GM19240 (cell line): Measurements from ENCODE around the gene ATXN10.

ENCODE experiments used
- DNase-seq: peaks from one replicate; pipeline ENCODE4 v3.0.0; 2011; ENCODE audit warnings: low spot score; ENCODE audit not compliant: insufficient read length

The ATXN10 gene

DNA sequence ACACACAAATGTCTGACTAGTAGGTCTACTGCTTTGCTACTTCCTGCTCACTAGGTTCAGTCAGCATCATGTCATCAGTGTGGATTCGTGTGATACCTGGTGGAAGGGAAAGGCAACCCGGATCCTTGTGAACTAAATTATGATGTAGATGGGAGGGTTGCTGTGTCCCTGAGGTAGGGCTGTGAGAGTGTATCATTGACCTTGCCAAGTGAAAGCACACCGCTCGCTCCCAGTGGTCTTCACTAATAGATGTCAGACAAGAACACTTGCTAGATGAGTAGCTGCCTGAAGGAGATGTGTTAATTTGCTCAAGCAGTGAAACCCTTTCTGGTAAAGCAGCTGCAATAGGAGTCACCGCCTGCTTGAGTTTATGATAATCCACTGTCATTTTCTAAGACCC is 185.9 kb downstream of the ATXN10 start:
- DNase-seq = no peak

DNA sequence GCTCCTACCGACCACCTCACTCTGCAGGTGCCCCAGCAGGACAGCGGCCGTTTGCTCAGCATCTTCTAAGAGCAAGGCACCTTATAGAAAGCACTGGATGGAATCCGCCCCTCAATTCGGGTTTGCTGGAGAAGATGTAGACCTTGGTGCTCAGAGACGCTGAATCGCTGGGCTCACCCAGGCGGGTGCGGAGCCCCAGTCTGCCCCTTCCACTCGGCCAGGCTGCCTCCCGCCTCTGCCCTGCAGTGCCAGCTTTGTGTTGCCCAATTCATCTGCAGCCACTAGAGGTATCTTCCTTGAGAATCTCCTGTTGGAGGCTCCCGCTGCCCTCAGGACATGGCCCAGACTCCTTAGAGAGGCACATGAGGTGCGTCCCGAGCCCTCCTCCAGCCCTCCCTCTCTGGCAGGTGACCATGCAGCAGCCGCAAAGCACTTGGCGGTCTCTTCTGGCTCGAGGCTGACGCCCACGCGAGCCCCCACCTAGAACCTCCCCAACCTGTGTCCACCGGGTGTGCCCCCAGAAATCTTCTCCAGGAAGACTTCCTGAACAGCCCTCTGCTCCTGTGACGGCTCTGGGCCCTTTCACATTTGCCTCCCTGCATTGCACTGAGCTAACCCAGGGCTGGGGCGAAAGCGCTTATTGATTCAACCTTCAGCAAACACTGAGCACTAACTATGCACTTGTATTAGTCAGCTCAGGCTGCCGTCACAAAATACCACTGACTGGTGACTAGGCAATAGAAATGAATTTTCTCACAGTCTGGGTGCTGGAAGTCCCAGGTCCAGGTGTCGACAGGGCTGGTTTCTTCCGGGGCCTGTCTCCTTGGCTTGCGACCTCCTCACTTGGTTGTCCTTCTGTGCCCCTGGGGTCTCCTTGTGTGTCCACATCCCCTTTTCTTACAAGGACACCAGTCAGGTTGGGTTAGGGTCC is 187.9 kb downstream of the ATXN10 start:
- no peak for DNase-seq

DNA sequence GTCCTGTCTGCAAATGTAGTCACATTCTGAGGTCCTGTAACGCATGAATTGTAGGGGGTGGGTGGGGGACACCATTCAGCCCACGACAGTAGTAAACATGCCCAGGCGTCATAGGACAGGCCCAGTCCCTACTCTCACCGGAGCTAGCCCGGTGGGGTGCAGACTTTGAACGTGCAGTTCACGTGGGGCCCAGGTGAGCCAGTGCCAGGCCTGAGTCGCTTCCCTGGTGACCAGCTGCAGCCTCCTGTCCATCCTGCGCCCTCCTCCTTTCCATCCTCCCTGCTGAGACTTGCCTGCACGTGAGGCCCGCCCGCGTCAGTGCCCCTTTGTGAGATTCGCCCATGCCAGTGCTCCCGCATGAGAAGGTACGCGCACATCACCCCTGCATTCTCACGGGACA is 188.6 kb downstream of the ATXN10 start:
- no peak for DNase-seq

DNA sequence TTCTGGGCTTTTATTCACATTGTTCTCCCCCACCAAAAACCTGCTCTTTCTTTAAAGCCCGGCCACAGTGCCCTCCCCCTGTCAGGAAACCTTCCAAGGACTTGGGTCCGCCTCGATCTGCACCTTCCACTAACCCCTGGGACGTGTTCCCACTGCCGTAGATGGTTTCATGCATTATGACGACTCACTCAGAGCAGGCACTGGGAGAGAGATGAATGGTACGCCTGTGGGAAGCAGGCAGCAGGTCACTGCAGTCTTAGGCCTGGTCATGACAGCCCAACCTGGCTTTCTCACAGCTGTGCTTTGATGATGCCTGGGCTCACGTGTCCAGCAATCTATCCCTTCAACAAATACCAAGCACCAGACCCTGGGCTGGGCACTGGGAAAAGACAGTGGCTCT is 189.6 kb downstream of the ATXN10 start:
- no peak for DNase-seq

DNA sequence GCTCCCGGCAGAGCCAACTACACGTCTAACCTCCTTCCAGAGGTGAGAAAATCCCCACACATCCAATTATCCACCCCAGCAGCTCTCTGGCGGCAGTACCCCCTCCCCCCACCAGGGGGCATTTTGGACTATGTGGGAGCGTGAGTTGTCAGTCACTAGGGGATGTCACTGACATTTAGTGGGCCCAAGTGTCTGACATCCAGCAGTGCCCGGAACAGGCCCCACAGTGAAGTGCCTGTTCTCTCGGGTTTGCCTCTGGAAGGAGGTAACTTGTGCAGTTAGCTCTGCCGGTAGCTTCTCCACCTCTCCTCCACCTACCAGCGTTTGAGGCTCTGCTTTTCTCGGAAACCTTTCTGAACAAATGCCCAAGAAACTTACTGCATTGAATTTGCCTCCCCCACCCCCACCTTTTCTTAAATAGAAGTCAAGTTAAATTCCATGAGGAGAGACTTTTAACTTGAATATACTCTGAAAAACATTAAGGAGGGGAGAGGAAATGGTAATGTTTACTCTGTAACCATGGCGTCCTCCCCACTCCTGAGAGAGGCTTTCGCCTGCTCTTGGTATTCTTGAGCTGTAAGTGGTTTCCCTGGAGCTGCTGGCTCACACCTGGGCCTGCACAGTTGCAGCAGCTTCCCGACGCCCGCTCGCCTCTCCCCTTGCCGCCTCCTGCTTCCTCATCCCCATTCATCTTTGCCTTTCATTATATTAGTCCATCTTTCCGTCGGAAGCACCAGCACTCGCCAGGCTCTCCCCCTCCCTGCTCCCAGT is 192.5 kb downstream of the ATXN10 start:
- DNase-seq = peak; percentile 81

DNA sequence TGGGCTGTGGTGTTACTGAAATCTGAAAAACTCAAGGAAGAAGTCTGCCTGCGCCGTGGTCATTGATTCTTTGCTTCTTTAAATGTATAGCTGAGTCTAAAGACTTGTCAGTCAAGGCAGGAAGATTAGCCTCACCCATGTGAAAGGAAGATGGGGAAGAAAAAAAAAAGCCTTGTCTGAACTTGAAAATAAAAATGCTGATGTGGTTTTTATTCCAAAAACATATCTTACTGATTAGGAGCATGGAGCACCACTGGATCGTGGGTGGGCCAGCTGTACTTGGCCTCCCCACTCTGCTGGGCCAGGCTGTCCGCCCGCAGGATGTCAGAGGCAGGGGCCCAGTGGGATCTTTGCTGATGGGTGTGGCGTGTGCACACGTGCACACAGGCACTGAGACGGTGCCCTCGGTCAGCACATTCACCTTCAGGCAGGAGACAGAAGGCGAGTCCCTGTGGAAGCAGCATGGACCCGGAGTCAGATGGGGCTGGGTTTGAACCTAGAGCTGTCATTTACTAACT is 193.4 kb downstream of the ATXN10 start:
- DNase-seq = no peak

DNA sequence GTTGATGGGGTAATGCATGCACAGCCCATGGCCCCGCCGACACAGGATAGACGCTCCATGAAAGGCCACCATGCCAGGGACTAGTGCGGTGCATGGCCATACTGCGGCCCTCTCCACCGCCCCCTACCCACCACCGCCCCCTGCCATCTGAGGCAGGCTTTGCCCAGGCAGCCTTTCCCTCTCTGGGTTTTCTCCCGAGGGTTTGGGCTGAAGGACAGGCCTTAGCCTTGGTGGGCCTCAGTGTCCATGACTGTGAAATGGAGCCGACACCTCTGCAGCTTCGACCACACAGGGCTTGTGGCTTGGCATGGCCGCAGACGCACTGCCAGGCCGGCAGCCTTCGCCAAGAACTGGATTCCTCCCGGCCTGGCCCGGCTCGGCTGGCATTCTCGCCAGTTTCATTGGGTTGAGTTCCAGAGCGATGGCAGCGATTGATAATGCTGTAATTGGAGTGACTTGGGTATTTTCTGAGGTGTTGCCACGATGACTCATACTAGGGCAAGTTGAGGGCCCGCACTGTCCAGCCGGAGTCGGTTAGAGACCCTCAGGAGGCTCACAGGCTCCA is 194.0 kb downstream of the ATXN10 start:
- no peak for DNase-seq

DNA sequence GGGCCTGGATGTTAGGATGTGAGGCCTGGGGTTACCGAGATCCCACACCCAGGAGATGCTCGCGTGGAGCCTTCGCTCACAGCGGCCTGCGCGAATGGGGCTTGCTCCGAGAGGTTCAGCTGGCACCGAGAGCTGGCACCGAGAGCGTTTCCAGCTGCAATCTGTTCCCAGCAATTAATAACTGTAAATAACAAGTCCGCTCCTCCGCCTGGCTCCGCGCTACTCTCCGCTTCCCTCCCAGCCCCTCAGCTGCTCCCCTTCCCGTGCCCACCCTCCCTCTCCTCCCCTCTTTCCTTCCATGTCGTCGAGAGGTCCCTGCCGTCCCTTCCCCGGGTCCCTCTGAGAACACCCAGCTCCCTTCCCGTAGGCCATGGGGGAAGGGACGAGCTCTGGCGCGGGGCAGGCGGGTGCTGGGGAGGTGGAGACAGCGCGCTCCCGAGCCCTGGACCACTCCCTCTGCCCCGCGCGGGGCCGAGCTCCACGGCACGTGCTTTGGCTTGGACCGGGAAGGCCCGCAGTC is 194.6 kb downstream of the ATXN10 start:
- DNase-seq = no peak

DNA sequence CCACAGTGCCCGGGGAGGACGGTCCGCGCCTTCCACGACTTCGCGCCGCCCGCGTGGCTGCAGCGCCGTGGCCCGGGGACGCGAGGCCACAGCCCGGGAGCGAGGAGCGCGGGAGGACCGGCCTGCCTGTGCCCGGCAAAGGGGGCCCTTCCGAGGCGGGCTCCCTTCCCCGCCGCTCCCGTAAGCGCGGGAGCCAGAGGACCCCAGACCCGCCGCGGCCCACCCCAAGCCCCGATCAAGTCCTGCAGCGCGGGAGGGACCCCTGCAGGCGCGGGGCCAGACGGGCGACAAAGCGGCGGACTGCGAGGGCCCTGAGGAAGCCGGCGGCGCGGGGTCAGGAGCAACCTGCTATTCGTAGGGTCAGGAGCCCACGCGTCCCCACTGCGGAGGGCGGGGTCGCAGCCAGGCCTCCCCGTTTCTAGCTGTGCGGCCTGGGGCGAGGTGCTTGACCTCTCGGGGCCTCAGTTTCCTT is 195.0 kb downstream of the ATXN10 start:
- no peak for DNase-seq

DNA sequence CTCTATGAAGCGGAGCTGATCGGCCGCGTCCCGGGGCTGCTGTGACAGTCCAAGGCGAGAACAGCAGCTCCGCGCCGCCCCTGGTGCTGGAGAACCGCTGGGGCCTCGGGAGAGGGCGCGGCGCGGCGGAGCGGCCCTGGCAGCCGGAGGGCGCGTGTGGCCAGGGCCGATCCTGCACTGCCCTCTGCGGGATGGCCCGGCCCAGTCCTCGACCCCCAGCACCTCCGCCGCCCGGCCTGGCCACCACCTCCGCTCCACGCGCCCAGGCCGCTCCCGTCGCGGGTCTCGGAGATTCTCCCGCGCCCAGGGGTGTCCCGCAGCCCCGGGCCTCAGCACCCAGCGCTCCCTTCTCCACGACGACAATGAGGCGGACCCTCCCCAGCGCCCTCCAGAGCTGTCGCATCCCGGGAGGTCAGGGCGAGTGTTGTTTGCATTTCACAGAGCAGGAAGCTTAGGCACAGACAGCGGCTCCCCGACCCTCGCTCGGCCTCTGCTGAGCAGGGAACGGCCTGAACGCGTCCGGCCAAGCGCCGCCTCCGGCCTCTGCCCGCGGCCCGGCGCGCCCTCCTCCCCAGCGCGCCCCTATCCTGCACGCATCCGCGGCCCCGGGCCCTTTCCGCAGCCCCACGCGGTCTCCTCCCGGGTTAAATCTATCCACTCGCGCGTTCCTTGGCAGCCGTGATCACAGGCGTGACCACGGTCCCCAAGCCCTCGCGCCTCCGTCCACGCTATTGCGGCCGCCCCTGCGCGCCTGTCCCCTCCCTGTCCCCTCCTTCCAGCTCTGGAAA is 195.7 kb downstream of the ATXN10 start:
- DNase-seq = no peak

DNA sequence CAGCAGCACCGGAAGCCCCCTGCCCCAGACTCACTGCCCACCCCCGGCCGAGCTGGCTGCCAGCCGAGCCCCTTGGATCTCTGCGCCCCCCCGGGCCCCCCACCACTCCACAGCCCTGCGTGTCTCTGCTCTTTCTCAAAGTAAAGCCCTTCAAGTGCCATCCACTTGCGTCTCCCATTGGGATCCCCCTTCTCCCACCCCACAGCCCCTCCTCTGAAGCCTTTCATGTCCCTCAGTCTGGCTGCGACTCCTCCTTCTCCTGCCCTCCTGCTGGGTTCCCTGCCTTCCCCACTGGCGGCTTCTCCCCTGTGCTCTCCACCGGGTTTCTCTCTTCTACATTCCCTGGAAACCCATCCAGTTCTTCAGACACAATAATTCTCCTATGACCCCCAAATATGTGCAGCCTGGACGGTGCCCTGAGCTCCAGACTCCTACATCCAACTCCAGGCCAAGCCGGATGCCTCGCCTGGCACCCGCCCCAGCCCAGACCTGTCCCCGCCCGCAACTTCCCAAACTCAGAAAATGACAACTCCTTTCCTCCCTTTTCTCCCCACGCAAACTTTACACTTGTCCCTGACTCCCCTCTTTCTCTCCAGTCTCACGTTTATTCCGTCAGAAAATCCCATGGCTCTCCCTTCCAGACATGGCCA is 196.4 kb downstream of the ATXN10 start:
- no peak for DNase-seq

DNA sequence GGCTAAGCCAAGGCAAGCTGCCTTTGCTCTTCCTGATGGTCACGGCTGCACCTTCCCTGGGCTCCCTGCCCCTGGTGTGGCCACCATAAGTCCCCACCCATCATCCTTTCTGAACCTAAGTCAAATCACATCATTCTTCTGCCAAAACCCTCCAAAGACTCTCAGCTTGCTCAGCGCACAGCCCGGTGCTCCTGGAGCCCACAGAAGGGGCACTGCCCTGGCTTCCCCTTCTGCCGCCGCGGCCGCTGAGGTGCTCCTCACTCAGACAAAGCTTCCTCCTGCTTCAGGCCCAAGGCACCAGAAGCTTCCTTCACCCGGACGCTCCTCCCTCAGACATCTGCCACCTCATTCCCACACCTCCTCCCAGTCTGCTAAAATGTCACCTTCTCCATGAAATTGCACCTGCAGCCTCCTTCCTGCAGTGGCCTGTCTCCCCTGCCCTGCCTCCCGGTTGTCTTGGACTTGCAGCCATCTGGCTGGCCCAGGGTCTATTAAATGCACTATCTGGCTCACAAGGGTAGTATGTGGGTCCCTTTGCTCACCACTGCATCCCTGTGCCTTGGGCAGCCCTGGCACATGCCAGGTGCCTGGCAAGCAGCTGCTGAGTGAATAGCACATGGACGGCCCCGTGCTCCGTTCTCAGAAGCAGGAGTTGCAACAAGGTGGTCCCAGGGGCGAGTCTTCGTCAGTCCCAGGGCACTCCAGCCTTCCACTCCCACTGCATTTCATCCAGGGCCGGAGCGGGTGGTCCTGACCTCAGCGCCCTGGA is 197.1 kb downstream of the ATXN10 start:
- no peak for DNase-seq

DNA sequence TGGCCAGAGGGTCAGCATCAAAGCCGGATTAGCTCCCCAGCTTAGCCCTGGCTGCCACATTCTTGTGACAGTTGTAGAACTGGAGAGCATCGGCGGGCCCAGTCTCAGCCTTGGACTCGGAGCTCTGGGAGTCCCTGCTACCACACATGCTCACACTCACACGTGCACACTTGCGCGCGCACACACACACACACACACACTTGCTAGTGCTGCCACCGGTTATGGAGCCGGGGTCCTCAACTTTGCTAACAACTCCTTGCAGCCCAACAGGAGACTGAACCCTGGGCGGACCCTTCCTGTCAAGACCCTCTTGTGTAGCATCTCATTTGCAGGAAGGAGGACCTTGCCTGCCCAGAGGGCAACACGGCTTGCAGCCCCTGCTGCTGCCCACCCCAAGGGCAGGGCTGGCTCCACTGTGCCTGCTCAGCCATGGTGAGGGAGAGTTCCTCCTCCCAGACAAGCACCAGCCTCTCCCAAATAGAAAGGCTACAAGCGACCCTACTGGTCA is 197.8 kb downstream of the ATXN10 start:
- no peak for DNase-seq

DNA sequence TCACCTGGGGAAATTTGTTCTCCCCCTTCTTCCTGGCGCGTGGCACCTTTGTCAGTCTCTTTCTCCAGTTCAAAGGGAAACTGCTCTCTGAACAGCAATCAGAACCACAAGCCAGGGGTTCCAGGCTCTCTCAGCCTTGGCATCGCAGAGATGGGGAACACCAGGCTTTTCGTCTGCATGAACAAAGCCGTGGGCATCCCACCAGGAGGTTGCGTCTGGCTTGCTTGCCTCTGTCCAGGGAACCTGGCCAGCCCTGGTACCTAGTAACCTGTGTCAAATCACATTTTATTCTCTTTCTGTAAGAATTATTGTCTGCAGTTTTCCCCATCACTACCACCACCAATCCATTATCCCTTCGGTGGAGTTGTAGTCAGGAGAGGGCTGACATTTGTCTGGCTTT is 198.4 kb downstream of the ATXN10 start:
- no peak for DNase-seq

DNA sequence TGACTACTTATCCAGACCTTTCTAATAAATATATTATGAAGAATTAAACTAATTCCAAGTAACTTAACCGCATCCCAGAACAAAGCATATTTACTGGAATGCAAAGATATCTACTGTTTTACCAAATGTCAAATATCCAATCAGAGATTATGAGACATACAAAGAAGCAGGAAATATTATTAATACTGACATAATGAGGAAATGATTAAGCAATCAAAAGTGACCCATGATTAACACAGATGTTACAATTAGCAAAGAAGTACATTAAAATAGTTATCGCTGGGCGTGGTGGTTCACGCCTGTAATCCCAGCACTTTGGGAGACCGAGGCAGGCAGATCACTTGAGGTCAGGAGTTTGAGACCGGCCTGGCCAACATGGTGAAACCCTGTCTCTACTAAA is 200.1 kb downstream of the ATXN10 start:
- no peak for DNase-seq

DNA sequence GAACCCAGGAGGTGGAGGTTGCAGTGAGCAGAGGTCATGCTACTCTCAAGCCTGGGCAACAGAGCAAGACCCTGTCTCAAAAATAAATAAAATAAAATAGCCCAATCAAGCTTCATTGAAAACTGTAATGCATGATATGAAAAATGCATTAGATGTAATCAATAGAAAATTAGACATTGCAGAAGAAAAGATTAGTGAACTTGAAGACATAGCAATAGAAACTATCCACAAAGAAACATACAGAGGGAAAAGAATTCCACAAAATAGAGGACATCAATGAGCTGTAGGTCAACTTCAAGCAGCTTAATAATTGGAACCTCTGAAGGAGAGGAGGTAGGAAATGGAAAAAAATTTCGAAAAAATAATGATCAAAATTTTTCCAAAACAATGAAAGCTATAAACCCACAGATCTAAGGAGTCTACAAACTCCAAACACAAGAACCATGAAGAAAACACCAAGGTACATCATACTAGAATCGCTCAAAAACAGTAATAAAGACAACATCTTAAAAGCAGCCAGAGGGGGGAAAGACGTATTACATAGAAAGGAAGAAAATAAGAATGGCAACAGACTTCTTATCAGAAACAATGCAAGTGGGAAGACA is 201.1 kb downstream of the ATXN10 start:
- no peak for DNase-seq

DNA sequence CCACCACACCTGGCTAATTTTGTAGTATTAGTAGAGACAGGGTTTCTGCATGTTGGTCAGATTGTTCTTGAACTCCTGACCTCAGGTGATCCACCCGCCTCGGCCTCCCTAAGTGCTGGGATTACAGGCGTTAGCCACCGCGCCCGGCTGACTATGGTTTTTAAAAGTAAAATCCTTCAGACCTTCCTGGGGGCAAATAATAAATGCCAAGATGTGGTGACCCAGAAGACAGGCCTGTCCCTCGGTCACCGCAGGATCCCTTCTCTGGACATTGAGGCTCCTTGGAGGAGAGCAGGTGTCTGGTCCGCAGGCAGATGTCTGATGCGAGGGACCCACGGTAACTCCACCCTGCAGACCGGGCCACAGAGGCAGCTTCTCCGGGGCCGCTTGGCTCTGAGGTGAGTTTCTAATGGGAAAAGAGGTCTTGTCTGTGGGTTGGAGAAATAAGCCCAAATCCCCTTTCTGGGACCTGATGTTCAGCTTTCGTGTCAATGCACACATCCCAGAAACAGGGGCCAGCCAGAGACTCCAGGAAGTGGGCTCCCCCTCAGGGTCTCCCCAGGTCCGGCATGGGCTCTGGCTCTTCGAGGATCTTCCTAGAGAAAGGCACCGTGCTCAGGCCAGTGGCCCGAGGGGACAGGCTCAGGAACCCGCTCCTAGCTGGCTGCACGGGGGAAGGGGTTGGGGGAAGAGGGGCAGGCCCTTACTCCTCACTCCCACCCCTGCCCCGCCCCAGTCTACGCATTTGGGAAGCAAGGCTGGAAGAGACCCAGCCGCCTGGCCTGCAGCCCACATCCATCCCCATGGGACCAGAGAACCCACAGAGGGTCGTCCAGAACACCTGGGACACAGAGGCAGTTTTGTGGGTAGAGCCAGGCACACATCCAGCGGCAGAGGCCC is 204.8 kb downstream of the ATXN10 start:
- no peak for DNase-seq

DNA sequence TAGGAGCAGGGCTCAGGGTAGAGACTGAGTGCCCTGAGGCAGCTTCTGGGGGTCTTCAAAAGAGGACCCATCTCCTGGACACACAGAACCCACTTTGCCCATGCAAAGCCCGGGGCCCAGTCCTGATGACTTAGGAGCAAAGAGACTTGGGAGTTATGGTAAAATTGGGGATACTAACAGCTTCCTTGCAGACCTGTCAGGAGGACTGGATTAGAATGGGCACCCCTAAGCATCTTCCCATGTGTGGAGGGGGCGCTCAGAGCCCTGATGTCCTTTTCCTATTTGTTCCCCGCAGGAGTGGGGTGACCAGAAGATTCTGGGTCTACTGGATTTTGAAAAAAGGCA is 205.4 kb downstream of the ATXN10 start:
- no peak for DNase-seq
